Brain microvascular endothelial cell (primary cell): ENCODE measurements around the gene TMEM88.

Source experiments
- DNase-seq: peaks from one replicate; pipeline ENCODE4 v3.0.0-alpha.2; 2020
- H3K27ac ChIP-seq: fragments of 250-450 bp; sonication (Bioruptor Pico); 2 replicates; pipeline ENCODE4 v1.5.1; 2020; ENCODE audit warnings: mild to moderate bottlenecking, moderate library complexity
- H3K27me3 ChIP-seq: fragments of 250-450 bp; sonication (Bioruptor Pico); replicated peaks from 2 replicates; pipeline ENCODE4 v1.5.1; 2020; ENCODE audit warnings: mild to moderate bottlenecking
- H3K36me3 ChIP-seq: fragments of 250-450 bp; sonication (Bioruptor Pico); replicated peaks from 2 replicates; pipeline ENCODE4 v1.5.1; 2020; ENCODE audit warnings: mild to moderate bottlenecking
- H3K4me3 ChIP-seq: 2 replicates; pipeline ENCODE4 v1.5.1; 2011; ENCODE audit warnings: low read depth, mild to moderate bottlenecking, control low read depth, low read length, moderate library complexity
- in situ Hi-C: cut with HindIII; loops from 2 replicates; pipeline ENCODE4 v1.10.0; 2017; ENCODE audit warnings: low sequenced_read_pairs, low pct_ligation_motif_present
- TF ChIP-seq, protein P1 (sequence below): IDR thresholded peaks from 2 replicates; pipeline ENCODE4 v1.5.1; 2011; ENCODE audit warnings: low read depth, mild to moderate bottlenecking, moderate library complexity, low read length, control low read depth, inconsistent platforms; ENCODE audit errors: missing control alignments

The TMEM88 gene

GRCh38 chr17:7844292-7845154, 10.3 kb upstream of the TMEM88 start:
- TF ChIP-seq, protein P1, sequence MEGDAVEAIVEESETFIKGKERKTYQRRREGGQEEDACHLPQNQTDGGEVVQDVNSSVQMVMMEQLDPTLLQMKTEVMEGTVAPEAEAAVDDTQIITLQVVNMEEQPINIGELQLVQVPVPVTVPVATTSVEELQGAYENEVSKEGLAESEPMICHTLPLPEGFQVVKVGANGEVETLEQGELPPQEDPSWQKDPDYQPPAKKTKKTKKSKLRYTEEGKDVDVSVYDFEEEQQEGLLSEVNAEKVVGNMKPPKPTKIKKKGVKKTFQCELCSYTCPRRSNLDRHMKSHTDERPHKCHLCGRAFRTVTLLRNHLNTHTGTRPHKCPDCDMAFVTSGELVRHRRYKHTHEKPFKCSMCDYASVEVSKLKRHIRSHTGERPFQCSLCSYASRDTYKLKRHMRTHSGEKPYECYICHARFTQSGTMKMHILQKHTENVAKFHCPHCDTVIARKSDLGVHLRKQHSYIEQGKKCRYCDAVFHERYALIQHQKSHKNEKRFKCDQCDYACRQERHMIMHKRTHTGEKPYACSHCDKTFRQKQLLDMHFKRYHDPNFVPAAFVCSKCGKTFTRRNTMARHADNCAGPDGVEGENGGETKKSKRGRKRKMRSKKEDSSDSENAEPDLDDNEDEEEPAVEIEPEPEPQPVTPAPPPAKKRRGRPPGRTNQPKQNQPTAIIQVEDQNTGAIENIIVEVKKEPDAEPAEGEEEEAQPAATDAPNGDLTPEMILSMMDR, result no peak
- H3K27ac ChIP-seq, result peak overlapping the region; percentile 99
- in situ Hi-C loops, result no loop called here
- no peaks in the 10 kb centered on the region for H3K27me3 ChIP-seq
- peaks cover 17% of the 10 kb centered on the region for H3K36me3 ChIP-seq
- H3K4me3 ChIP-seq, result peak overlapping the region; percentile 78
- peak; percentile 93 for DNase-seq

DNA sequence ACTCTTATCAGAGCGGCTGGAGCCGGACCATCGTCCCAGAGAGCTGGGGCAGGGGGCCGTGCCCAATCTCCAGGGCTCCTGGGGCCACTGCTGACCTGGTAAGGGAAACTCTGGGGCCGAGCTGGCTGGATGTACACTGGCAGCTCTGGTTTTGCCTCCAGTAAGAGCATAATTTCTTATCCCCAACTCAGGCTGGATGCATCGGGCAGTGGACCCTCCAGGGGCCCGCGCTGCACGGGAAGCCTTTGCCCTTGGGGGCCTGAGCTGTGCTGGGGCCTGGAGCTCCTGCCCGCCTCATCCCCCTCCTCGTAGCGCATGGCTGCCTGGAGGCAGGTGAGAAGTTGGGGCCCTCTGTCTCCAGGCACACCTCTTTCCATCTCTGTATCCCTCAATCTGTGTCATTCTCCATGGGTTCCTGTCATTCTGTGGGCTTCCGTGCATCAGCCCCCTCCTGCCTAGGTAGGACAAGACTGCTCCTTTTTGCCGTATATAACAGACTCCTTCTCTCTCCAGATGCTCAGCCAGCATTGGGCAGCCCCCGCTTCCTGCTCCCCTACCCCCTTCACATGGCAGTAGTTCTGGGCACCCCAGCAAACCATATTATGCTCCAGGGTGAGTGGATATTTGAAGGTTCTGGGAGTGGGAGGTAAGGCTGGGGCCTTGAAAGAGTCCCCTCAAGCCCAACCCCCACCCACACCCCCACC, 9.4 kb upstream of the TMEM88 start:
- H3K27me3 ChIP-seq, result no peaks in the 10 kb centered on the region
- H3K27ac ChIP-seq, result peak overlapping the region; percentile 99
- no peak for DNase-seq
- H3K4me3 ChIP-seq, result peak overlapping the region; percentile 78
- TF ChIP-seq, protein P1, result no peak
- in situ Hi-C loops, result no loop called here
- peaks cover 27% of the 10 kb centered on the region for H3K36me3 ChIP-seq

DNA sequence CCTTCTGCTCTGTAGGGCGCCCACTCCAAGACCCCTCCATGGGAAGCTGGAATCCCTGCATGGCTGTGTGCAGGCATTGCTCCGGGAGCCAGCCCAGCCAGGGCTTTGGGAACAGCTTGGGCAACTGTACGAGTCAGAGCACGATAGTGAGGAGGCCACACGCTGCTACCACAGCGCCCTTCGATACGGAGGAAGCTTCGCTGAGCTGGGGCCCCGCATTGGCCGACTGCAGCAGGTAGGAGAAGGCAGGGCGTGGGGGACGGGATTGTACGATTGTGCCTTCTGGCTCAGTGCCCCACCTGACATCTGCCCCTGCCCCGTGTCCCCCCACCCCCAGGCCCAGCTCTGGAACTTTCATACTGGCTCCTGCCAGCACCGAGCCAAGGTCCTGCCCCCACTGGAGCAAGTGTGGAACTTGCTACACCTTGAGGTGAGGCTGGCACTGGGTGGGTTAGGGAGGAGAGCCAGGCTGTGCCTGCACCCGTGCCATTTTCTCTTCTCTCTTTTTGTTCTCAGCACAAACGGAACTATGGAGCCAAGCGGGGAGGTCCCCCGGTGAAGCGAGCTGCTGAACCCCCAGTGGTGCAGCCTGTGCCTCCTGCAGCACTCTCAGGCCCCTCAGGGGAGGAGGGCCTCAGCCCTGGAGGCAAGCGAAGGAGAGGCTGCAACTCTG, 8.7 kb upstream of the TMEM88 start:
- TF ChIP-seq, protein P1, result no peak
- DNase-seq, result no peak
- Histone ChIP-seq H3K27ac (no peak overlapping the region), H3K36me3 (peaks cover 31% of the 10 kb centered on the region), H3K27me3 (no peaks in the 10 kb centered on the region), H3K4me3 (no peak overlapping the region)
- in situ Hi-C loops, result no loop called here

- H3K36me3 ChIP-seq, result peaks cover 36% of the 10 kb centered on the region
- no peaks in the 10 kb centered on the region for H3K27me3 ChIP-seq
- DNase-seq, result no peak
- no peak overlapping the region for H3K4me3 ChIP-seq
- in situ Hi-C loops, result no loop called here
- H3K27ac ChIP-seq, result no peak overlapping the region
- TF ChIP-seq, protein P1, result no peak
These were observed 7.9 kb upstream of the TMEM88 start for GRCh38 chr17:7846765-7847661.

DNA sequence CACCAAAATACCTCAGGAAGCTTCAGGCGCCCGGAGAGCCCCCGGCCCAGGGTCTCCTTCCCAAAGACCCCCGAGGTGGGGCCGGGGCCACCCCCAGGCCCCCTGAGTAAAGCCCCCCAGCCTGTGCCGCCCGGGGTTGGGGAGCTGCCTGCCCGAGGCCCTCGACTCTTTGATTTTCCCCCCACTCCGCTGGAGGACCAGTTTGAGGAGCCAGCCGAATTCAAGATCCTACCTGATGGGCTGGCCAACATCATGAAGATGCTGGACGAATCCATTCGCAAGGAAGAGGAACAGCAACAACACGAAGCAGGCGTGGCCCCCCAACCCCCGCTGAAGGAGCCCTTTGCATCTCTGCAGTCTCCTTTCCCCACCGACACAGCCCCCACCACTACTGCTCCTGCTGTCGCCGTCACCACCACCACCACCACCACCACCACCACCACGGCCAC, 6.7 kb upstream of the TMEM88 start:
- H3K4me3 ChIP-seq, result no peak overlapping the region
- in situ Hi-C loops, result no loop called here
- H3K27ac ChIP-seq, result no peak overlapping the region
- no peaks in the 10 kb centered on the region for H3K27me3 ChIP-seq
- no peak for DNase-seq
- peaks cover 48% of the 10 kb centered on the region for H3K36me3 ChIP-seq
- TF ChIP-seq, protein P1, result no peak
